Measurements from ENCODE around the gene NGFR. TPM values are rescaled to one million over a fixed set of nuclear protein-coding genes. Genes with fewer than 3 reads are reported as not detected.

NGFR gene
- total RNA-seq, 2 experiments from 2014 or later = 0.10 to 1.1 TPM

DNA sequence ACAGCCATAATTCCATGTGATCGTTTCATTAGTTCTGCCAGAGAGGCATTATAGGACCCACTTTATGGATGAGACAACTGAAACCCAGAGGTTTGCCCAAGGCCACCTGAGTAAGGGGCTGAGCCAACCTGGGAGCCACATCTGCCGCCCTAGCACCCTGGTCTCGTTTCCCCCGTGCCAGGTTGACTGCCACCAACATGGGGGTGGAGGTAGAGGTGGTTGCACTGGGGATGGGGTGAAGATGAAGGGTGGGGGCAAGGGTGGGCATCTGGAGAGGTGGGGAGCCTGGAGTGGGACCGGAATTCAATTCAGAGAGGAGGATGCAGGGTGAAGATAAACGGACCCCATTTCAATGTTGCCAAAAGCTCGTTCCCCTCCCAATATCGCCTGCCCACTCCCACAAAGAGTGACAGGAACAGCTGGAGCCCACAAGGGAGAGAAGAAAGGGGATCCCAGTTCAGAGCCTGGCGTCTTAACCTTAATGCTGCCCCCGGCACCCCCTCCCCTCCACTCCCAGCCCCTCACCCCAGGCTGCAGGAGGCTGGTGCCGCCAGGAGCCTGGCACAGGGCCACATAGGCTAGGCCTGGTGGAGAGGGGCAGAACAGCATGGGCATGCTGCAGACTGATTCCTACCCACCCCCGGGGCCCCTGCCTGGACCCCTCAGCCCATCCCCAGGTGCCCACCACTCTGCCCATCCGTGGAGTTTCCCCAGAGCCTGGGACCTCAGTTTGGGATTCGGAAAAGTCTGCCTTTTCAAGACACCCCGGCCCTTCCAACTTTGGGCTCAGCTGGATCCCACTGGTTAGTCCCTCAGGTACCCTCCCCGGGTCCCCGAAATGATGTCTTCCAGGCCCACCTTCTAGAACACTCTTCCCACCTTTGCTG, 29.6 kb downstream of the NGFR start:
- no peak overlapping the region for H3K4me2 ChIP-seq (ENCODE audit: low read length)
- no peak overlapping the region for H3K4me3 ChIP-seq (ENCODE audit: low read depth, low read length, poor library complexity, severe bottlenecking)
- no peak overlapping the region for H2AFZ ChIP-seq (ENCODE audit: low read length)
- no peaks in the 10 kb centered on the region for H3K79me2 ChIP-seq (ENCODE audit: insufficient read depth, low read depth, low read length)
- no peak for TF ChIP-seq EZH2phosphoT487 (IDR thresholded peaks at IDR 0.05; ENCODE audit: borderline replicate concordance, low read depth, low read length)
- TF ChIP-seq, protein P1, sequence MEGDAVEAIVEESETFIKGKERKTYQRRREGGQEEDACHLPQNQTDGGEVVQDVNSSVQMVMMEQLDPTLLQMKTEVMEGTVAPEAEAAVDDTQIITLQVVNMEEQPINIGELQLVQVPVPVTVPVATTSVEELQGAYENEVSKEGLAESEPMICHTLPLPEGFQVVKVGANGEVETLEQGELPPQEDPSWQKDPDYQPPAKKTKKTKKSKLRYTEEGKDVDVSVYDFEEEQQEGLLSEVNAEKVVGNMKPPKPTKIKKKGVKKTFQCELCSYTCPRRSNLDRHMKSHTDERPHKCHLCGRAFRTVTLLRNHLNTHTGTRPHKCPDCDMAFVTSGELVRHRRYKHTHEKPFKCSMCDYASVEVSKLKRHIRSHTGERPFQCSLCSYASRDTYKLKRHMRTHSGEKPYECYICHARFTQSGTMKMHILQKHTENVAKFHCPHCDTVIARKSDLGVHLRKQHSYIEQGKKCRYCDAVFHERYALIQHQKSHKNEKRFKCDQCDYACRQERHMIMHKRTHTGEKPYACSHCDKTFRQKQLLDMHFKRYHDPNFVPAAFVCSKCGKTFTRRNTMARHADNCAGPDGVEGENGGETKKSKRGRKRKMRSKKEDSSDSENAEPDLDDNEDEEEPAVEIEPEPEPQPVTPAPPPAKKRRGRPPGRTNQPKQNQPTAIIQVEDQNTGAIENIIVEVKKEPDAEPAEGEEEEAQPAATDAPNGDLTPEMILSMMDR (conservative IDR thresholded peaks at IDR 0.05; ENCODE audit: low read length) = no peak
- ChIA-PET CTCF (ENCODE audit: unreplicated experiment) (no interaction called here), POLR2A (no interaction called here)
- intact Hi-C loops (cut with micrococcal nuclease; ENCODE audit: unreplicated experiment) = no loop called here
- no peaks in the 10 kb centered on the region for H3K9me3 ChIP-seq (ENCODE audit: low read length)
- no peaks in the 10 kb centered on the region for H3K9me2 ChIP-seq (ENCODE audit: insufficient read depth, low read length)
- no peak for DNase-seq (ENCODE audit: low spot score)
- no peaks in the 10 kb centered on the region; the same call in 1 of the 2 replicates for H4K20me1 ChIP-seq (ENCODE audit: insufficient read depth, low read length)
- no TSS peak for BruUV-seq (replicated peaks)
- no peaks in the 10 kb centered on the region for H3K4me1 ChIP-seq (ENCODE audit: insufficient read depth, low read length, poor library complexity, severe bottlenecking)
- no peaks in the 10 kb centered on the region for H3K36me3 ChIP-seq (ENCODE audit: insufficient read depth, low read length)
- H3K27ac ChIP-seq (ENCODE audit: low read depth, low read length, poor library complexity, severe bottlenecking) = no peak overlapping the region

DNA sequence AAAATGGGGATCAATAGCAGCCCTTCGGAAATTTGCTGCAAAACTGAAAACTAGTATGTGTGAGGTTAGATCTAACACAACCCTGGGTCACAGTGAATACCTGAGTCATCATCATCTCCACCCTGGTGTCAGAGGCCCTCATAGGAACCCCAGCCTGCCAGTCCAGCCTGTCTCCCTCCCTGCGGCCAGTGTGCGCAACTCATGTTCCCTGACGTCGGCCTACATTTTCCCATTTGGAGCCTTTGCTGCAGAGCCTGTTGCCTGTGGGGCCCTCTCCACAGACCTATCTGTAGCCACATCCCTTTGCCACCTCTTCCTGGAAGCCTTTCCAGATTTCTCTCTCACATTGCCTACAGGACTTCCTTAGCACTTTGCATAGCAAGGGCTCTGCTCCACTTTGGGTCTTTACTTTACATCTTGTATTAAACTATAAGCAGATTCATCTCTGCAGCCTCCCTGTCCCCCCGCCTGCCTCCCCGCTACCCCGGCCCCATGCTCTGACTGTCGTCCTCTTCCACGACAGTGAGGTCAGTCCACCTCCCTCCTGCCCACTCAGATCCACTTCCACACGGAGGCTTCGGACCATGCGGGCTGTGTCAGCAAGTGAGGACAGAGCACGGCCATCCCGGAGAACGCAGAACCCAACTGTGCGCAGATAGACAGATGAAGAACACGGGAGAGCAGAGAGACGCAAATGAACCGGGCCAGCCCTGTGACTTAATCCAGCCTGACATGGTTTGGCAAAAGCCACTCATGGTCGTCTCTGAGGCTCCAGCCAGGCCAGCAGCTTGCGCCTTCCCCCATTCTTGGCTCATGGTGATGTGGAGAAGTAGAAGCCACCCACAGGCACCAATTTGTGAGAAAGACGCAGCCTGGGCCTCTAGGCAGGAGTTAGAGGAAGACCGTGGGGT, 31.0 kb downstream of the NGFR start:
- H3K36me3 ChIP-seq (ENCODE audit: insufficient read depth, low read length) = no peaks in the 10 kb centered on the region
- no peaks in the 10 kb centered on the region for H3K4me1 ChIP-seq (ENCODE audit: insufficient read depth, low read length, poor library complexity, severe bottlenecking)
- H3K9me2 ChIP-seq (ENCODE audit: insufficient read depth, low read length) = no peaks in the 10 kb centered on the region
- no peak overlapping the region for H2AFZ ChIP-seq (ENCODE audit: low read length)
- no TSS peak for BruUV-seq (replicated peaks)
- DNase-seq (ENCODE audit: low spot score) = no peak
- H3K9me3 ChIP-seq (ENCODE audit: low read length) = no peaks in the 10 kb centered on the region
- no peaks in the 10 kb centered on the region for H3K79me2 ChIP-seq (ENCODE audit: insufficient read depth, low read depth, low read length)
- TF ChIP-seq, protein P1 (conservative IDR thresholded peaks at IDR 0.05; ENCODE audit: low read length) = no peak
- no peak for TF ChIP-seq EZH2phosphoT487 (IDR thresholded peaks at IDR 0.05; ENCODE audit: borderline replicate concordance, low read depth, low read length)
- no peak overlapping the region for H3K4me2 ChIP-seq (ENCODE audit: low read length)
- intact Hi-C loops (cut with micrococcal nuclease; ENCODE audit: unreplicated experiment) = no loop called here
- H3K4me3 ChIP-seq (ENCODE audit: low read depth, low read length, poor library complexity, severe bottlenecking) = no peak overlapping the region
- POLR2A ChIA-PET = interaction anchor here (0.6 kb wide), 1 partner anchor 141 kb away, joined by 3 read pairs; no protein-coding TSS in a partner anchor
- no peak overlapping the region for H3K27ac ChIP-seq (ENCODE audit: low read depth, low read length, poor library complexity, severe bottlenecking)
- CTCF ChIA-PET (ENCODE audit: unreplicated experiment) = no interaction called here
- no peaks in the 10 kb centered on the region; the same call in 1 of the 2 replicates for H4K20me1 ChIP-seq (ENCODE audit: insufficient read depth, low read length)

Data from OCI-LY7 (cell line).